GM18520 (cell line): ENCODE data around the gene GET4.

Experiments used
- ATAC-seq: cut with Tn5 transposase; IDR thresholded peaks from one replicate; pipeline ENCODE4 v1.9.1; 2021; ENCODE audit not compliant: unreplicated experiment

GET4 gene

GRCh38 chr7:885261-885892 is 9.0 kb downstream of the GET4 start:
- no peak for ATAC-seq

GRCh38 chr7:885893-886625 is 9.7 kb downstream of the GET4 start:
- ATAC-seq, result no peak

- no peak for ATAC-seq
These were observed 10.5 kb downstream of the GET4 start for GRCh38 chr7:886626-887487.

GRCh38 chr7:887488-887820 is 11.1 kb downstream of the GET4 start:
- no peak for ATAC-seq

GRCh38 chr7:888081-889024 is 12.0 kb downstream of the GET4 start:
- ATAC-seq, result no peak

- ATAC-seq, result no peak
These were observed 12.7 kb downstream of the GET4 start for GRCh38 chr7:889025-889390.

- ATAC-seq, result no peak
These were observed 13.0 kb downstream of the GET4 start for GRCh38 chr7:889391-889790.

GRCh38 chr7:890868-891267 is 14.5 kb downstream of the GET4 start:
- ATAC-seq, result no peak

GRCh38 chr7:891291-891690 is 14.9 kb downstream of the GET4 start:
- ATAC-seq, result no peak

- ATAC-seq, result no peak
These were observed 15.5 kb downstream of the GET4 start for GRCh38 chr7:891805-892204.

- ATAC-seq, result no peak
These were observed 16.6 kb downstream of the GET4 start for GRCh38 chr7:892648-893593.

- ATAC-seq, result no peak
These were observed 17.3 kb downstream of the GET4 start for GRCh38 chr7:893686-894085.

- no peak for ATAC-seq
These were observed 18.0 kb downstream of the GET4 start for GRCh38 chr7:894164-894867.

GRCh38 chr7:894927-895450 is 18.6 kb downstream of the GET4 start:
- no peak for ATAC-seq

GRCh38 chr7:895451-896052 is 19.2 kb downstream of the GET4 start:
- no peak for ATAC-seq

GRCh38 chr7:896346-897075 is 20.2 kb downstream of the GET4 start:
- ATAC-seq, result no peak

- no peak for ATAC-seq
These were observed 20.7 kb downstream of the GET4 start for GRCh38 chr7:897086-897485.
